ENCODE results near the gene MLLT10.

The MLLT10 gene

GRCh38 chr10:21764466-21765189 is 230.6 kb downstream of the MLLT10 start:
- no peak for DNase-seq

GRCh38 chr10:21769041-21769440 is 235.0 kb downstream of the MLLT10 start:
- no peak for DNase-seq

GRCh38 chr10:21771219-21771618 is 237.2 kb downstream of the MLLT10 start:
- DNase-seq, result no peak

GRCh38 chr10:21776883-21777282 is 242.9 kb downstream of the MLLT10 start:
- no peak for DNase-seq

GRCh38 chr10:21791276-21791675 is 257.2 kb downstream of the MLLT10 start:
- no peak for DNase-seq

Data from amygdala (tissue), 56 donors.